ENCODE data around the gene ZBTB32.
A peak's percentile ranks its signal among the peaks of the same experiment; 100 is the strongest.

The ZBTB32 gene

GRCh38 chr19:35713506-35713850, 9.1 kb downstream of the ZBTB32 start:
- H4K8ac ChIP-seq (ENCODE audit: low read depth, low read length) = no peak overlapping the region
- no peak overlapping the region for H2BK120ac ChIP-seq (ENCODE audit: low read depth, low read length)
- no peak overlapping the region for H3K23ac ChIP-seq (ENCODE audit: low read length)
- no peak overlapping the region for H2AK5ac ChIP-seq (ENCODE audit: low read length)
- no peaks in the 10 kb centered on the region for H3K36me3 ChIP-seq (ENCODE audit: control insufficient read depth, insufficient read depth, low read length)
- H3K79me1 ChIP-seq (ENCODE audit: low read length) = peaks cover 1% of the 10 kb centered on the region
- no peak overlapping the region for H3K18ac ChIP-seq (ENCODE audit: low read length)
- H3K4me3 ChIP-seq (ENCODE audit: low read length) = no peak overlapping the region
- no peak overlapping the region for H3K56ac ChIP-seq (ENCODE audit: low read length)
- H4K5ac ChIP-seq (ENCODE audit: low read length) = no peak overlapping the region
- H3K4me2 ChIP-seq (ENCODE audit: low read length) = no peak overlapping the region
- H3K4me1 ChIP-seq (ENCODE audit: control insufficient read depth, low read depth, low read length) = peaks cover 2% of the 10 kb centered on the region
- no peak overlapping the region for H2BK5ac ChIP-seq (ENCODE audit: low read length)
- H3K27ac ChIP-seq (ENCODE audit: low read depth, low read length) = no peak overlapping the region
- H3K4ac ChIP-seq (ENCODE audit: low read depth, low read length) = no peak overlapping the region
- H3K79me2 ChIP-seq (ENCODE audit: control insufficient read depth, insufficient read depth, low read length) = peaks cover 3% of the 10 kb centered on the region
- no peaks in the 10 kb centered on the region for H3K27me3 ChIP-seq (ENCODE audit: insufficient read depth, low read length, poor library complexity)
- no peak overlapping the region for H3K9ac ChIP-seq (ENCODE audit: low read length)
- no peak for DNase-seq
- H2BK15ac ChIP-seq (replicated peaks; ENCODE audit: low read depth) = no peak overlapping the region
- no CpG with 5 or more reads among the region's 2 CpGs for WGBS (ENCODE audit: extremely low coverage, insufficient coverage, low lambda C conversion rate)

- Histone ChIP-seq H3K9ac (ENCODE audit: low read length) (no peak overlapping the region), H3K4me1 (ENCODE audit: control insufficient read depth, low read depth, low read length) (peaks cover 4% of the 10 kb centered on the region), H4K5ac (ENCODE audit: low read length) (no peak overlapping the region), H3K27ac (ENCODE audit: low read depth, low read length) (no peak overlapping the region), H4K8ac (ENCODE audit: low read depth, low read length) (no peak overlapping the region), H3K4me3 (ENCODE audit: low read length) (no peak overlapping the region), H3K27me3 (ENCODE audit: insufficient read depth, low read length, poor library complexity) (no peaks in the 10 kb centered on the region), H3K79me1 (ENCODE audit: low read length) (peaks cover 4% of the 10 kb centered on the region), H3K36me3 (ENCODE audit: control insufficient read depth, insufficient read depth, low read length) (no peaks in the 10 kb centered on the region), H2AK5ac (ENCODE audit: low read length) (no peak overlapping the region), H3K4me2 (ENCODE audit: low read length) (no peak overlapping the region), H3K23ac (ENCODE audit: low read length) (no peak overlapping the region), H3K4ac (ENCODE audit: low read depth, low read length) (no peak overlapping the region), H2BK15ac (replicated peaks; ENCODE audit: low read depth) (no peak overlapping the region), H3K18ac (ENCODE audit: low read length) (no peak overlapping the region), H3K79me2 (ENCODE audit: control insufficient read depth, insufficient read depth, low read length) (peaks cover 8% of the 10 kb centered on the region), H2BK120ac (ENCODE audit: low read depth, low read length) (no peak overlapping the region), H2BK5ac (ENCODE audit: low read length) (no peak overlapping the region), H3K56ac (ENCODE audit: low read length) (no peak overlapping the region)
- DNase-seq = no peak
- no CpG with 5 or more reads among the region's 12 CpGs for WGBS (ENCODE audit: extremely low coverage, insufficient coverage, low lambda C conversion rate)
Observed at GRCh38 chr19:35713904-35714495, 9.6 kb downstream of the ZBTB32 start.

- no peak overlapping the region for H3K9ac ChIP-seq (ENCODE audit: low read length)
- peaks cover 10% of the 10 kb centered on the region for H3K79me1 ChIP-seq (ENCODE audit: low read length)
- no peak overlapping the region for H4K8ac ChIP-seq (ENCODE audit: low read depth, low read length)
- H3K18ac ChIP-seq (ENCODE audit: low read length) = no peak overlapping the region
- H3K4me1 ChIP-seq (ENCODE audit: control insufficient read depth, low read depth, low read length) = peaks cover 5% of the 10 kb centered on the region
- no peak overlapping the region for H3K56ac ChIP-seq (ENCODE audit: low read length)
- DNase-seq = peak; percentile 61
- no peak overlapping the region for H3K4ac ChIP-seq (ENCODE audit: low read depth, low read length)
- H3K4me2 ChIP-seq (ENCODE audit: low read length) = no peak overlapping the region
- no peak overlapping the region for H2BK5ac ChIP-seq (ENCODE audit: low read length)
- no peak overlapping the region for H2BK120ac ChIP-seq (ENCODE audit: low read depth, low read length)
- H3K79me2 ChIP-seq (ENCODE audit: control insufficient read depth, insufficient read depth, low read length) = peaks cover 13% of the 10 kb centered on the region
- no peak overlapping the region for H3K27ac ChIP-seq (ENCODE audit: low read depth, low read length)
- H3K27me3 ChIP-seq (ENCODE audit: insufficient read depth, low read length, poor library complexity) = no peaks in the 10 kb centered on the region
- H3K23ac ChIP-seq (ENCODE audit: low read length) = no peak overlapping the region
- H2AK5ac ChIP-seq (ENCODE audit: low read length) = no peak overlapping the region
- no peak overlapping the region for H3K4me3 ChIP-seq (ENCODE audit: low read length)
- no peak overlapping the region for H4K5ac ChIP-seq (ENCODE audit: low read length)
- H3K36me3 ChIP-seq (ENCODE audit: control insufficient read depth, insufficient read depth, low read length) = no peaks in the 10 kb centered on the region
- no peak overlapping the region for H2BK15ac ChIP-seq (replicated peaks; ENCODE audit: low read depth)
- no CpG with 5 or more reads among the region's 14 CpGs for WGBS (ENCODE audit: extremely low coverage, insufficient coverage, low lambda C conversion rate)
Observed at GRCh38 chr19:35714601-35715354, 10.4 kb downstream of the ZBTB32 start.

- H4K5ac ChIP-seq (ENCODE audit: low read length) = no peak overlapping the region
- no peaks in the 10 kb centered on the region for H3K36me3 ChIP-seq (ENCODE audit: control insufficient read depth, insufficient read depth, low read length)
- H3K27ac ChIP-seq (ENCODE audit: low read depth, low read length) = no peak overlapping the region
- peaks cover 5% of the 10 kb centered on the region for H3K4me1 ChIP-seq (ENCODE audit: control insufficient read depth, low read depth, low read length)
- peaks cover 12% of the 10 kb centered on the region for H3K79me1 ChIP-seq (ENCODE audit: low read length)
- H3K4ac ChIP-seq (ENCODE audit: low read depth, low read length) = no peak overlapping the region
- H2AK5ac ChIP-seq (ENCODE audit: low read length) = no peak overlapping the region
- no peak overlapping the region for H3K9ac ChIP-seq (ENCODE audit: low read length)
- H3K79me2 ChIP-seq (ENCODE audit: control insufficient read depth, insufficient read depth, low read length) = peaks cover 13% of the 10 kb centered on the region
- no CpG with 5 or more reads among the region's 7 CpGs for WGBS (ENCODE audit: extremely low coverage, insufficient coverage, low lambda C conversion rate)
- H3K4me3 ChIP-seq (ENCODE audit: low read length) = no peak overlapping the region
- no peak overlapping the region for H3K23ac ChIP-seq (ENCODE audit: low read length)
- H3K56ac ChIP-seq (ENCODE audit: low read length) = peak overlapping the region; percentile 98
- no peaks in the 10 kb centered on the region for H3K27me3 ChIP-seq (ENCODE audit: insufficient read depth, low read length, poor library complexity)
- no peak overlapping the region for H2BK5ac ChIP-seq (ENCODE audit: low read length)
- no peak overlapping the region for H2BK120ac ChIP-seq (ENCODE audit: low read depth, low read length)
- H2BK15ac ChIP-seq (replicated peaks; ENCODE audit: low read depth) = no peak overlapping the region
- H3K4me2 ChIP-seq (ENCODE audit: low read length) = no peak overlapping the region
- H4K8ac ChIP-seq (ENCODE audit: low read depth, low read length) = no peak overlapping the region
- H3K18ac ChIP-seq (ENCODE audit: low read length) = no peak overlapping the region
- no peak for DNase-seq
Observed at GRCh38 chr19:35715355-35715809, 11.0 kb downstream of the ZBTB32 start.

- H4K5ac ChIP-seq (ENCODE audit: low read length) = no peak overlapping the region
- peak overlapping the region; percentile 99 for H3K4me2 ChIP-seq (ENCODE audit: low read length)
- H4K8ac ChIP-seq (ENCODE audit: low read depth, low read length) = no peak overlapping the region
- no peak overlapping the region for H2AK5ac ChIP-seq (ENCODE audit: low read length)
- no peak overlapping the region for H2BK120ac ChIP-seq (ENCODE audit: low read depth, low read length)
- H3K9ac ChIP-seq (ENCODE audit: low read length) = peak overlapping the region; percentile 66
- DNase-seq = no peak
- peak overlapping the region; percentile 90 for H3K27ac ChIP-seq (ENCODE audit: low read depth, low read length)
- no peak overlapping the region for H3K4ac ChIP-seq (ENCODE audit: low read depth, low read length)
- peaks cover 5% of the 10 kb centered on the region for H3K4me1 ChIP-seq (ENCODE audit: control insufficient read depth, low read depth, low read length)
- no CpG with 5 or more reads among the region's 52 CpGs for WGBS (ENCODE audit: extremely low coverage, insufficient coverage, low lambda C conversion rate)
- H3K79me2 ChIP-seq (ENCODE audit: control insufficient read depth, insufficient read depth, low read length) = peaks cover 13% of the 10 kb centered on the region
- H2BK15ac ChIP-seq (replicated peaks; ENCODE audit: low read depth) = no peak overlapping the region
- peak overlapping the region; percentile 66 for H3K23ac ChIP-seq (ENCODE audit: low read length)
- H3K36me3 ChIP-seq (ENCODE audit: control insufficient read depth, insufficient read depth, low read length) = no peaks in the 10 kb centered on the region
- H3K79me1 ChIP-seq (ENCODE audit: low read length) = peaks cover 12% of the 10 kb centered on the region
- no peak overlapping the region for H2BK5ac ChIP-seq (ENCODE audit: low read length)
- H3K18ac ChIP-seq (ENCODE audit: low read length) = no peak overlapping the region
- H3K27me3 ChIP-seq (ENCODE audit: insufficient read depth, low read length, poor library complexity) = no peaks in the 10 kb centered on the region
- H3K4me3 ChIP-seq (ENCODE audit: low read length) = peak overlapping the region; percentile 15
- H3K56ac ChIP-seq (ENCODE audit: low read length) = peak overlapping the region; percentile 98
Observed at GRCh38 chr19:35715981-35716800, 11.8 kb downstream of the ZBTB32 start.

Data from mesendoderm (in vitro differentiated cells).